ENCODE measurements around the gene ARHGDIA.

Gene ARHGDIA

GRCh38 chr17:81889602-81890001, 18.5 kb upstream of the ARHGDIA start:
- no peak for FAIRE-seq
- DNase-seq (ENCODE audit: insufficient read length, low spot score), result no peak
- TF ChIP-seq POLR2AphosphoS5 (IDR thresholded peaks at IDR 0.05; ENCODE audit: low read depth, low read length), result no peak
- TF ChIP-seq POU2F2 (IDR thresholded peaks at IDR 0.05; ENCODE audit: low read depth, low read length), result no peak
- no peak for TF ChIP-seq POLR2A (IDR thresholded peaks at IDR 0.05; ENCODE audit: low read depth, low read length)
- TF ChIP-seq PAX5 (IDR thresholded peaks at IDR 0.05; ENCODE audit: insufficient read depth, low read length, severe bottlenecking), result no peak
- TF ChIP-seq TAF1 (IDR thresholded peaks at IDR 0.05; ENCODE audit: low read depth, low read length), result no peak
- TF ChIP-seq SPI1 (IDR thresholded peaks at IDR 0.05; ENCODE audit: low read depth, low read length), result no peak

DNA sequence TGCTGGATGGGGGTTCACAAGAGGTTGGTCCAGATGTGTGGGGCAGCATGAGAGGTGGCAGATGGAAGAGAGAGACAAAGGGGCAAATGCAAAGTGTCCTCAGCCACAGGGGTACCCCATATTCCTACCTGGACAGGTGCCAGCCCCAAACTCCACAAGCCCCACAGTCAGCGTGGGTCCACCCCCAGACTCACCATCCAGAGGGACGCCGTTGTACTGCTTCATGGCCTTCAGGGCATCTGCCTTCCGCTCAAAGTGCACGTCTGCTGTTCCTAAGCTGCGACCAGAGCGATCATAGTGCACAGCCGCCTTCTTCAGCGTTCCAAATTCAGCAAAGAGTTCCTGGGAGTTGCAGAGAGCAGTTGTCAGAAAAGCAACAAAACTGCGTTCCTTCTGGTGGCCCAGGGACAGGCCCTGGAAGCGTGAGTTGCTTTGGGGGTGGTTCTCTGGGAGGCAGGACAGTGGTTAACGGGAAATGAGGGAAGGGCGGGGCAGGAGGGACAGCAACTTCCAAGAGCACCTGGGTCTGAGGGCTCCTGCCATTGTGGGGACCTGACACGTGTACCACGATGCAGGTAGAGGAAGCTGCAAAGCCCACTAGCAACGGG, 18.0 kb upstream of the ARHGDIA start:
- FAIRE-seq, result no peak
- no peak for DNase-seq (ENCODE audit: insufficient read length, low spot score)
- TF ChIP-seq POU2F2 (IDR thresholded peaks at IDR 0.05; ENCODE audit: low read depth, low read length) (no peak), POLR2A (IDR thresholded peaks at IDR 0.05; ENCODE audit: low read depth, low read length) (no peak), POLR2AphosphoS5 (IDR thresholded peaks at IDR 0.05; ENCODE audit: low read depth, low read length) (no peak), PAX5 (IDR thresholded peaks at IDR 0.05; ENCODE audit: insufficient read depth, low read length, severe bottlenecking) (no peak), SPI1 (IDR thresholded peaks at IDR 0.05; ENCODE audit: low read depth, low read length) (no peak), TAF1 (IDR thresholded peaks at IDR 0.05; ENCODE audit: low read depth, low read length) (no peak)

DNA sequence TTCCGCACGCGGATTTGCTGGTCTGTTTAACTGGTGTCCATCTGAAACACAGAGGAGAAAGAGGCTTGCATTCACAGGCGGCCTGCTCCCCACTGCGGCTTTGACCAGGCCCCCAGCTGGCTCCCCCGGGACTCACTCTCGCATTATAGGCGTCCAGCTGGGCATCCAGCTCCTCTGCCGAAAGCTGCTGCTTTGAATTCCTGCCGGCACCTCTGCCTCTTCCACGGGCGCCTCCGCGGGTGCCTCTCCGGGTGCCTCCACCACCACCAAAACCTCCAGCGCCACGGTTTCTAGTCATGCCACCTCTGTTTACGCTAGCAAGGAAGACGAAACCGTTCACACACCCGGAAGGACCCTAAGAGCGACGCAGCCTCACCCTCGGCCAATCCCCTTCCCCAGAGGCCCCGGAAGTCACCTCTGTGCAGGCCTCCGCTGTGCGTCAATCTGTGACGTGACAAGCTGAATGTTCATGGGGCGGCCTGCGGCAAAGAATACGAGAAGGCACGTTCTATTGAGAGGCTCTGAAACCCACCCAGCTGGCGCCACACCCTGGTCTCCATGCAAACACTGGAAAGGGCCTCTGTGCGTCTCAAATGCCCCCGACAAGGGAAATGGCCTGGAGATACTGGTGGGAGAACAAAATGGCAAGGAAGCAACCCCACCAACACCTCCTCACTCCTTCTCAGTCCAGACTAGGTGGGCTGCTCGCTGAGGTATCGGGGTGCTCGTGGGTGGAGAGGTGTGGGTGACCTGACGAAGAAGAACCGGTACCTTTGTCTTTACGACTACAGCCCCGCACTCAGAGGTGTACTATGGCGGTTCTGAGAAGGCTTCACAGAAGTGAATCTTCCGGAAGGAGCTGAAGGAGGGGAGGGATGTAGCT, 17.2 kb upstream of the ARHGDIA start:
- DNase-seq (ENCODE audit: insufficient read length, low spot score) (no peak), FAIRE-seq (no peak)
- TF ChIP-seq POU2F2 (IDR thresholded peaks at IDR 0.05; ENCODE audit: low read depth, low read length) (no peak), POLR2A (IDR thresholded peaks at IDR 0.05; ENCODE audit: low read depth, low read length) (no peak), TAF1 (IDR thresholded peaks at IDR 0.05; ENCODE audit: low read depth, low read length) (no peak), POLR2AphosphoS5 (IDR thresholded peaks at IDR 0.05; ENCODE audit: low read depth, low read length) (no peak), PAX5 (IDR thresholded peaks at IDR 0.05; ENCODE audit: insufficient read depth, low read length, severe bottlenecking) (no peak)

- peak; percentile 38; the same call in 1 of the 2 replicates for TF ChIP-seq POLR2A (IDR thresholded peaks at IDR 0.05; ENCODE audit: low read depth, low read length)
- peak; percentile 41 for TF ChIP-seq POLR2AphosphoS5 (IDR thresholded peaks at IDR 0.05; ENCODE audit: low read depth, low read length)
- no peak for TF ChIP-seq TAF1 (IDR thresholded peaks at IDR 0.05; ENCODE audit: low read depth, low read length)
- no peak for TF ChIP-seq PAX5 (IDR thresholded peaks at IDR 0.05; ENCODE audit: insufficient read depth, low read length, severe bottlenecking)
- no peak for TF ChIP-seq SPI1 (IDR thresholded peaks at IDR 0.05; ENCODE audit: low read depth, low read length)
- DNase-seq (ENCODE audit: insufficient read length, low spot score) (no peak), FAIRE-seq (no peak)
Observed at GRCh38 chr17:81885869-81886548, 14.9 kb upstream of the ARHGDIA start.

GRCh38 chr17:81885454-81885853, 14.3 kb upstream of the ARHGDIA start:
- DNase-seq (ENCODE audit: insufficient read length, low spot score) (no peak), FAIRE-seq (no peak)
- no peak for TF ChIP-seq TAF1 (IDR thresholded peaks at IDR 0.05; ENCODE audit: low read depth, low read length)
- TF ChIP-seq POLR2A (IDR thresholded peaks at IDR 0.05; ENCODE audit: low read depth, low read length), result no peak
- no peak for TF ChIP-seq PAX5 (IDR thresholded peaks at IDR 0.05; ENCODE audit: insufficient read depth, low read length, severe bottlenecking)
- TF ChIP-seq POU2F2 (IDR thresholded peaks at IDR 0.05; ENCODE audit: low read depth, low read length), result no peak
- TF ChIP-seq SPI1 (IDR thresholded peaks at IDR 0.05; ENCODE audit: low read depth, low read length), result no peak
- no peak for TF ChIP-seq POLR2AphosphoS5 (IDR thresholded peaks at IDR 0.05; ENCODE audit: low read depth, low read length)

DNA sequence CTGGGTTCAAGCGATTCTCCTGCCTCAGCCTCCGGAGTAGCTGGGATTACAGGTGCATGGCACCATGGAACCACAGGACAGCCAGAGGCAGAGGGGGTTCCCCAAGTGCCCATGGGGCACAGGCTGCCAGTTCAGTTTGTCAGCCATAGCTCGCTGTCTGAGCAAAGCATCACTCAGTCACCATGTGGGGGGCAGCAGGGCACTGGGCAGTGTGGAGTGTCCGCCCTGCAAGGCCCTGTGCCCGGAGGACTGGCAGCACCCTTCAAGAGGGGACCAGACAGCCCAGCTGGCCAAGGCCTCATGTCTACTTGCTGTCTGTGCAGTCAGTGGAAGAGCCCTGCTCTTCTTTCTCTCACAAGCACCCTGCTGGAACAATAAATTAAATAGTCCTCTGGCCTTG, 13.8 kb upstream of the ARHGDIA start:
- DNase-seq (ENCODE audit: insufficient read length, low spot score) (no peak), FAIRE-seq (no peak)

GRCh38 chr17:81884520-81884919, 13.4 kb upstream of the ARHGDIA start:
- no peak for DNase-seq (ENCODE audit: insufficient read length, low spot score)
- TF ChIP-seq SPI1 (IDR thresholded peaks at IDR 0.05; ENCODE audit: low read depth, low read length) (no peak), POLR2AphosphoS5 (IDR thresholded peaks at IDR 0.05; ENCODE audit: low read depth, low read length) (no peak; the same call in 1 of the 2 replicates), POU2F2 (IDR thresholded peaks at IDR 0.05; ENCODE audit: low read depth, low read length) (no peak), TAF1 (IDR thresholded peaks at IDR 0.05; ENCODE audit: low read depth, low read length) (no peak), POLR2A (IDR thresholded peaks at IDR 0.05; ENCODE audit: low read depth, low read length) (peak; percentile 36; the same call in 1 of the 2 replicates), PAX5 (IDR thresholded peaks at IDR 0.05; ENCODE audit: insufficient read depth, low read length, severe bottlenecking) (no peak)
- FAIRE-seq, result no peak

More for the DNA sequence above, 13.8 kb upstream of the ARHGDIA start:
- TF ChIP-seq POLR2A (IDR thresholded peaks at IDR 0.05; ENCODE audit: low read depth, low read length) (no peak), PAX5 (IDR thresholded peaks at IDR 0.05; ENCODE audit: insufficient read depth, low read length, severe bottlenecking) (no peak), SPI1 (IDR thresholded peaks at IDR 0.05; ENCODE audit: low read depth, low read length) (no peak), TAF1 (IDR thresholded peaks at IDR 0.05; ENCODE audit: low read depth, low read length) (no peak), POU2F2 (IDR thresholded peaks at IDR 0.05; ENCODE audit: low read depth, low read length) (no peak), POLR2AphosphoS5 (IDR thresholded peaks at IDR 0.05; ENCODE audit: low read depth, low read length) (no peak)

DNA sequence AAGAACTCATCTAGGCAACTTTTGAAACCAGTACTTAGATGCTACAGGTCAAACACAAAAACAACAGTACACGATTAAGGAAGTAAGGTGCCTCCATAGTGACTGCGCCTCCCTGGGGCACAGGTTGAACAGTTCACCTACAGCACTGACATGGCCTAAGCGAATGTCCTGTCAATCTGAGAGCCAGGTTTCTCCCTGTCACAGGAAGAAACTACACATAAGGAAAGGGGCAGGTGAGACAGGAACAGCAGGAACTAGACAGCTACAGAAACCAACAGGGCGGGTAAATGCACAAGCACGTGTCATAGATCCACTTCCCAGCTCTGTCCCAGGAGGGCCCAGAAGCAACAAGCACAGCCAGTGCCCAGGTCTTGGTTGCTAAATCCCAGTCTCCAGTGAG, 8.0 kb upstream of the ARHGDIA start:
- TF ChIP-seq PAX5 (IDR thresholded peaks at IDR 0.05; ENCODE audit: insufficient read depth, low read length, severe bottlenecking), result no peak

GRCh38 chr17:81878294-81878693, 7.2 kb upstream of the ARHGDIA start:
- TF ChIP-seq POU2F2 (IDR thresholded peaks at IDR 0.05; ENCODE audit: low read depth, low read length), result no peak
- no peak for TF ChIP-seq POLR2AphosphoS5 (IDR thresholded peaks at IDR 0.05; ENCODE audit: low read depth, low read length)
- TF ChIP-seq PAX5 (IDR thresholded peaks at IDR 0.05; ENCODE audit: insufficient read depth, low read length, severe bottlenecking), result no peak
- TF ChIP-seq POLR2A (IDR thresholded peaks at IDR 0.05; ENCODE audit: low read depth, low read length), result no peak
- TF ChIP-seq SPI1 (IDR thresholded peaks at IDR 0.05; ENCODE audit: low read depth, low read length), result no peak
- no peak for TF ChIP-seq TAF1 (IDR thresholded peaks at IDR 0.05; ENCODE audit: low read depth, low read length)
- FAIRE-seq (no peak), DNase-seq (ENCODE audit: insufficient read length, low spot score) (no peak)

More for the DNA sequence above, 8.0 kb upstream of the ARHGDIA start:
- FAIRE-seq (no peak), DNase-seq (ENCODE audit: insufficient read length, low spot score) (no peak)

All from GM12891 (cell line).